ENCODE measurements around the gene INSYN2B.

- TF ChIP-seq CTCF (IDR thresholded peaks at IDR 0.05 in 2 of 3, conservative IDR thresholded peaks at IDR 0.05 in 1 of 3; ENCODE audit: borderline replicate concordance in 1 of 3, insufficient read depth in 1 of 3, low read depth in 2 of 3, low read length in 2 of 3) (no peak), POLR2A (IDR thresholded peaks at IDR 0.05; ENCODE audit: borderline replicate concordance, extremely low read depth, insufficient read depth, insufficient read length) (no peak), RAD21 (IDR thresholded peaks at IDR 0.05; ENCODE audit: low read depth) (no peak), EZH2phosphoT487 (IDR thresholded peaks at IDR 0.05; ENCODE audit: borderline replicate concordance) (no peak), POLR2AphosphoS5 (IDR thresholded peaks at IDR 0.05; ENCODE audit: low read depth, low read length) (no peak), SP1 (IDR thresholded peaks at IDR 0.05; ENCODE audit: low read depth) (no peak), ZNF274 (IDR thresholded peaks at IDR 0.05; ENCODE audit: low read depth, low read length) (no peak)
- TF ChIP-seq, protein P1, sequence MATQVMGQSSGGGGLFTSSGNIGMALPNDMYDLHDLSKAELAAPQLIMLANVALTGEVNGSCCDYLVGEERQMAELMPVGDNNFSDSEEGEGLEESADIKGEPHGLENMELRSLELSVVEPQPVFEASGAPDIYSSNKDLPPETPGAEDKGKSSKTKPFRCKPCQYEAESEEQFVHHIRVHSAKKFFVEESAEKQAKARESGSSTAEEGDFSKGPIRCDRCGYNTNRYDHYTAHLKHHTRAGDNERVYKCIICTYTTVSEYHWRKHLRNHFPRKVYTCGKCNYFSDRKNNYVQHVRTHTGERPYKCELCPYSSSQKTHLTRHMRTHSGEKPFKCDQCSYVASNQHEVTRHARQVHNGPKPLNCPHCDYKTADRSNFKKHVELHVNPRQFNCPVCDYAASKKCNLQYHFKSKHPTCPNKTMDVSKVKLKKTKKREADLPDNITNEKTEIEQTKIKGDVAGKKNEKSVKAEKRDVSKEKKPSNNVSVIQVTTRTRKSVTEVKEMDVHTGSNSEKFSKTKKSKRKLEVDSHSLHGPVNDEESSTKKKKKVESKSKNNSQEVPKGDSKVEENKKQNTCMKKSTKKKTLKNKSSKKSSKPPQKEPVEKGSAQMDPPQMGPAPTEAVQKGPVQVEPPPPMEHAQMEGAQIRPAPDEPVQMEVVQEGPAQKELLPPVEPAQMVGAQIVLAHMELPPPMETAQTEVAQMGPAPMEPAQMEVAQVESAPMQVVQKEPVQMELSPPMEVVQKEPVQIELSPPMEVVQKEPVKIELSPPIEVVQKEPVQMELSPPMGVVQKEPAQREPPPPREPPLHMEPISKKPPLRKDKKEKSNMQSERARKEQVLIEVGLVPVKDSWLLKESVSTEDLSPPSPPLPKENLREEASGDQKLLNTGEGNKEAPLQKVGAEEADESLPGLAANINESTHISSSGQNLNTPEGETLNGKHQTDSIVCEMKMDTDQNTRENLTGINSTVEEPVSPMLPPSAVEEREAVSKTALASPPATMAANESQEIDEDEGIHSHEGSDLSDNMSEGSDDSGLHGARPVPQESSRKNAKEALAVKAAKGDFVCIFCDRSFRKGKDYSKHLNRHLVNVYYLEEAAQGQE (IDR thresholded peaks at IDR 0.05; ENCODE audit: low read depth) = no peak
- TF ChIP-seq, protein P2, sequence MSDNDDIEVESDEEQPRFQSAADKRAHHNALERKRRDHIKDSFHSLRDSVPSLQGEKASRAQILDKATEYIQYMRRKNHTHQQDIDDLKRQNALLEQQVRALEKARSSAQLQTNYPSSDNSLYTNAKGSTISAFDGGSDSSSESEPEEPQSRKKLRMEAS (IDR thresholded peaks at IDR 0.05) = no peak
Measured at GRCh38 chr5:169848792-169849191, 131.5 kb downstream of the INSYN2B start.
